ENCODE data around the gene MICU2. TPM values are rescaled to one million over a fixed set of nuclear protein-coding genes. Genes with fewer than 3 reads are reported as not detected.

The MICU2 gene
- total and polyA plus RNA-seq, 2 of the 13 experiments (the other 11 are each of a cell fraction or from before 2014, with no cell fraction given), result 31.7 to 42.4 TPM

DNA sequence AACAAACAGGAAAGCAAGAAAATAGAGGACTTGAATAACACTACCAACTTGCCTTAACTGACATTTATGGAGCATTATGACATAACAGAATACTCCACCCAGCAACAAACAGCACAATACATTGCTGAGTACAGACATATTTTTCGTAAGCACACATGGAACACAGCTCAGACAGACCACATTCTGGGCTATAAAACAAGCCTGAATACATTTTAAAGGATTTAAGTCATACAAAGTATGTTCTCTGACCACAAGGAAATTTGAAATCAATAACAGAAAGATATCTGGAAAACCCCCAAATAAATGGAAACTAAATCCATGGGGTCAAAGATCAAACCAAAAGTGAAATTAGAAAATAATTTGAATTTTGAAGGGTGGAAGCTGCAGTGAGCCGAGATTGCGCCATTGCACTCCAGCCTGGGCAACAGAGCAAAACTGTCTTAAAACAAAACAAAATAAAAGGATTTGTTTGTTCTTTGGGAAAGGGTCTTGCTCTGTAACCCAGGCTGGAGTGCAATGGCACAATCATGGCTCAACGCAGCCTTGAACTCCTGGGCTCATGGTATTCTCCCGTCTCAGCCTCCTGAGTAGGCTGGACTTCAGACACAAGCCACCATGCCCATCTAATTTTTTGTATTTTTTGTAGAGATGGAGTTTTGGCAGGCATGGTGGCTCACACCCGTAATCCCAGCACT, 150.4 kb downstream of the MICU2 start (continued):
- TF ChIP-seq ZNF644 (CRISPR knock-in tag; IDR thresholded peaks at IDR 0.05; ENCODE audit: low read depth), result peak; percentile 78
- TF ChIP-seq SOX5 (CRISPR knock-in tag; IDR thresholded peaks at IDR 0.05; ENCODE audit: borderline replicate concordance), result peak; percentile 36; the same call in 1 of the 2 replicates
- peak; percentile 19; the same call in 1 of the 2 replicates for TF ChIP-seq MED1 (CRISPR knock-in tag; IDR thresholded peaks at IDR 0.05)
- no peak for TF ChIP-seq SOX6 (IDR thresholded peaks at IDR 0.05)
- peak; percentile 72 for TF ChIP-seq SOX6 (CRISPR knock-in tag; IDR thresholded peaks at IDR 0.05)
- TF ChIP-seq MBD4 (IDR thresholded peaks at IDR 0.05; ENCODE audit: borderline replicate concordance, low read length), result no peak
- TF ChIP-seq SAP130 (CRISPR knock-in tag; IDR thresholded peaks at IDR 0.05; ENCODE audit: low read depth), result 0 out of 2 replicates have a peak, but pooled peaks have one; percentile 13
- TF ChIP-seq GATAD2A (CRISPR knock-in tag; IDR thresholded peaks at IDR 0.05), result peak; percentile 73

DNA sequence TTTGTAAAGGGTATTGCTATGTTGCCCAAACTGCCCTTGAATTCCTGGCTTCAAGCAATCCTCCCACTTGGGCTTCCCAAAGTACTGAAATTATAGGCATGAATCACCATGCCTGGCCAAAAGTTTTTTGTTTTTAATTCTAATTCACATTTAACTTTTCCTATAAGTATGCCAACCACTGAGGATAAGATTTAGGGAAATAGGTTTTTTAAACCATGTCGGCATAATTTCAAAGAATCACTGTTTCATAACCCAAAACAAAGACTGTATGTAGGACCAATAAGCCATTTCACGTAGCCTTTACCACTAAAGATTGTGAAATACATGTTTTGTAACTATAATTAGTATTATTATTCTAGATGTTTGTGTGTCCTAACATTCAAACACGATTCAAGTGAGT, 153.0 kb downstream of the MICU2 start:
- intact Hi-C loops (cut with micrococcal nuclease; ENCODE audit: unreplicated experiment) (no loop called here), in situ Hi-C loops (cut with HindIII; ENCODE audit: extremely low pct_ligation_motif_present, low pct_unique_long_range_greater_than_20kb) (no loop called here)
- Histone ChIP-seq H3K27ac (ENCODE audit: extremely low read length, insufficient read depth, low read length) (no peak overlapping the region), H3K4me3 (replicated peaks in 1 of 3; ENCODE audit: insufficient read depth in 1 of 3, low read depth in 2 of 3, low read length in 3 of 3) (no peak overlapping the region), H3K79me2 (ENCODE audit: insufficient read depth, low read length) (peaks cover 68% of the 10 kb centered on the region), H2AFZ (ENCODE audit: low read length) (no peak overlapping the region), H3K27me3 (ENCODE audit: control insufficient read depth in 1 of 2, insufficient read depth in 2 of 2, low read length in 2 of 2) (no peaks in the 10 kb centered on the region), H3K4me1 (ENCODE audit: insufficient read depth, low read length) (peaks cover 52% of the 10 kb centered on the region), H4K20me1 (ENCODE audit: insufficient read depth, low read length) (no peaks in the 10 kb centered on the region; the same call in 1 of the 2 replicates), H3K9ac (ENCODE audit: insufficient read depth, low read depth, low read length) (no peak overlapping the region), H3K9me3 (ENCODE audit: low read length) (no peaks in the 10 kb centered on the region), H3K36me3 (replicated peaks in 1 of 2; ENCODE audit: control insufficient read depth in 1 of 2, insufficient read depth in 2 of 2, low read length in 2 of 2) (no peaks in the 10 kb centered on the region), H3K4me2 (ENCODE audit: low read depth, low read length) (no peak overlapping the region)
- 86% methylated on average over 3 of the region's 3 CpGs for WGBS (ENCODE audit: low lambda C conversion rate)
- FAIRE-seq (no peak), DNase-seq (ENCODE audit: low spot score) (no peak), ATAC-seq (no peak)
- ChIA-PET CTCF (ENCODE audit: low intra/inter-chr PET ratio, low total read pairs) (no interaction called here), POLR2A (interaction anchor here (1.1 kb wide), 1 partner anchor 8 kb away, joined by 3 read pairs; the partner anchor contains the start of gene ZDHHC20)
- no TSS peak for BruUV-seq (replicated peaks)
- TF ChIP-seq ZFX (CRISPR knock-in tag; IDR thresholded peaks at IDR 0.05; ENCODE audit: low read depth) (no peak), MAFF (IDR thresholded peaks at IDR 0.05; ENCODE audit: low read depth, low read length) (peak; percentile 18; the same call in 1 of the 2 replicates), ZFP62 (CRISPR knock-in tag; IDR thresholded peaks at IDR 0.05) (no peak), SRSF4 (IDR thresholded peaks at IDR 0.05; ENCODE audit: low read depth, low read length, poor library complexity, severe bottlenecking) (no peak), ADNP (CRISPR knock-in tag; IDR thresholded peaks at IDR 0.05) (no peak), ZNF781 (CRISPR knock-in tag; IDR thresholded peaks at IDR 0.05; ENCODE audit: borderline replicate concordance, not compliant biosample characterization) (no peak), GATAD1 (CRISPR knock-in tag; IDR thresholded peaks at IDR 0.05) (no peak), RXRB (CRISPR knock-in tag; IDR thresholded peaks at IDR 0.05; ENCODE audit: borderline replicate concordance) (no peak), MAFK (conservative IDR thresholded peaks at IDR 0.05 in 1 of 2, IDR thresholded peaks at IDR 0.05 in 1 of 2; ENCODE audit: low read length in 2 of 2) (peak; percentile 41 to 61; a peak in 3 of 4 replicates), TMF1 (CRISPR knock-in tag; IDR thresholded peaks at IDR 0.05; ENCODE audit: low read depth) (no peak), NFKBIZ (CRISPR knock-in tag; IDR thresholded peaks at IDR 0.05) (no peak), ATAD3A (CRISPR knock-in tag; IDR thresholded peaks at IDR 0.05) (no peak), ZNF138 (CRISPR knock-in tag; IDR thresholded peaks at IDR 0.05; ENCODE audit: low read depth) (no peak), MIXL1 (CRISPR knock-in tag; IDR thresholded peaks at IDR 0.05) (no peak), HDAC6 (IDR thresholded peaks at IDR 0.05; ENCODE audit: low read depth, low read length) (no peak), TARDBP (CRISPR knock-in tag; IDR thresholded peaks at IDR 0.05) (no peak)
- TF ChIP-seq, protein P1, sequence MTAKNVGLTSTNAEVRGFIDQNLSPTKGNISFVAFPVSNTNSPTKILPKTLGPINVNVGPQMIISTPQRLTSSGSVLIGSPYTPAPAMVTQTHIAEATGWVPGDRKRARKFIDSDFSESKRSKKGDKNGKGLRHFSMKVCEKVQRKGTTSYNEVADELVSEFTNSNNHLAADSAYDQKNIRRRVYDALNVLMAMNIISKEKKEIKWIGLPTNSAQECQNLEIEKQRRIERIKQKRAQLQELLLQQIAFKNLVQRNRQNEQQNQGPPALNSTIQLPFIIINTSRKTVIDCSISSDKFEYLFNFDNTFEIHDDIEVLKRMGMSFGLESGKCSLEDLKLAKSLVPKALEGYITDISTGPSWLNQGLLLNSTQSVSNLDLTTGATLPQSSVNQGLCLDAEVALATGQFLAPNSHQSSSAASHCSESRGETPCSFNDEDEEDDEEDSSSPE (CRISPR knock-in tag; IDR thresholded peaks at IDR 0.05), result no peak
- TF ChIP-seq, protein P2, sequence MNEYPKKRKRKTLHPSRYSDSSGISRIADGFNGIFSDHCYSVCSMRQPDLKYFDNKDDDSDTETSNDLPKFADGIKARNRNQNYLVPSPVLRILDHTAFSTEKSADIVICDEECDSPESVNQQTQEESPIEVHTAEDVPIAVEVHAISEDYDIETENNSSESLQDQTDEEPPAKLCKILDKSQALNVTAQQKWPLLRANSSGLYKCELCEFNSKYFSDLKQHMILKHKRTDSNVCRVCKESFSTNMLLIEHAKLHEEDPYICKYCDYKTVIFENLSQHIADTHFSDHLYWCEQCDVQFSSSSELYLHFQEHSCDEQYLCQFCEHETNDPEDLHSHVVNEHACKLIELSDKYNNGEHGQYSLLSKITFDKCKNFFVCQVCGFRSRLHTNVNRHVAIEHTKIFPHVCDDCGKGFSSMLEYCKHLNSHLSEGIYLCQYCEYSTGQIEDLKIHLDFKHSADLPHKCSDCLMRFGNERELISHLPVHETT (CRISPR knock-in tag; conservative IDR thresholded peaks at IDR 0.05), result no peak

Measured in HepG2 (cell line).